Measurements from ENCODE around the gene XPO4. TPM values are rescaled to one million over a fixed set of nuclear protein-coding genes. Genes with fewer than 3 reads are reported as not detected.

The XPO4 gene
- total RNA-seq, 3 donors from 2014 or later (not counting 1 experiment from before 2014, with no cell fraction given) = 11.7 to 19.8 (median 19.7) TPM

DNA sequence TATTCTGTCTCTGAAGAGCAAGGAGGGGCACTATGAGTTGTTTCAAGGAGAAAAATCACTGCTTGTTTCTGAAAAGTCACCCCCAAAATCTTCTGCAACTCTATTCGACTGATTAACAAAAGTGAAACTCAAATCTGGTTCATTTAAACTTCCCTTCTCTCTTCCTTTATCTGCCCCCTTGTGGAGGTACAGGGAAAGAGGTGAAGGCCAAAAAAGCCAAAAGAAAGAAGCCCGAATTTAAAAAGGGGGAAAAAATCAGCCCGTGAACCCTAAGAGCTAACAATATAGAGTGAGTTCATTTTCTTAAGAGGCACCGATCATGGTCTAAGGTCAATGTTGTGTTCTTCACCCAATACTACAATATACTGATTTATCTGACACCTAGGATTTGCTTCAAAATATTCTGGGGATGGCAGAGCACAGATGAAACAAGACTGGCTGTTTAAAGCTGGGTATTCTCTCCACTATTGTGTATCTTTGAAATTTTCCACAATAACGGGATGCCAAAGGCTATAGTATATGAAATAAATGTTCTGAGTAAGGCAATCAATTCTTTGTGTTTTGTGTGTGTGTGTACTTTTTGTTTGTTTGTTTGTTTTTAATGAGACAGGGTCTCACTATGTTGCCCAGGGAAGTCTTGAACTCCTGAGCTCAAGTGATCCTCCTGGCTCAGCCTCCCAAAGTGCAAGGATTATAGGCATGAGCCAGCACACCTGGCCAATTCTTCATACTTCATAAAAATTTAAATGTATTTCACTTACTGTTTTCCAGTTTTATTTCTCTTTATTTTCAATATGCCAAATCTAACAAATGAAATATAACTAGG lies 73.8 kb downstream of the XPO4 start:
- no peaks in the 10 kb centered on the region for H3K9me3 Mint-ChIP-seq
- H3K4me3 Mint-ChIP-seq = peak overlapping the region; percentile 55
- WGBS (ENCODE audit: insufficient coverage) = 42% methylated on average over 2 of the region's 5 CpGs
- Histone ChIP-seq H3K9me3 (ENCODE audit: control insufficient read depth, insufficient read depth, low read length) (no peaks in the 10 kb centered on the region), H3K27ac (ENCODE audit: low read length) (no peak overlapping the region), H3K4me3 (ENCODE audit: low read length) (no peak overlapping the region), H3K4me1 (ENCODE audit: control insufficient read depth, insufficient read depth, low read length) (no peaks in the 10 kb centered on the region), H3K27me3 (ENCODE audit: control insufficient read depth, insufficient read depth, low read length) (no peaks in the 10 kb centered on the region), H3K36me3 (ENCODE audit: control insufficient read depth, insufficient read depth, low read length) (peaks cover 7% of the 10 kb centered on the region)
- DNase-seq = peak in 1 of 2 donors; percentile 81
- TF ChIP-seq, protein P1, sequence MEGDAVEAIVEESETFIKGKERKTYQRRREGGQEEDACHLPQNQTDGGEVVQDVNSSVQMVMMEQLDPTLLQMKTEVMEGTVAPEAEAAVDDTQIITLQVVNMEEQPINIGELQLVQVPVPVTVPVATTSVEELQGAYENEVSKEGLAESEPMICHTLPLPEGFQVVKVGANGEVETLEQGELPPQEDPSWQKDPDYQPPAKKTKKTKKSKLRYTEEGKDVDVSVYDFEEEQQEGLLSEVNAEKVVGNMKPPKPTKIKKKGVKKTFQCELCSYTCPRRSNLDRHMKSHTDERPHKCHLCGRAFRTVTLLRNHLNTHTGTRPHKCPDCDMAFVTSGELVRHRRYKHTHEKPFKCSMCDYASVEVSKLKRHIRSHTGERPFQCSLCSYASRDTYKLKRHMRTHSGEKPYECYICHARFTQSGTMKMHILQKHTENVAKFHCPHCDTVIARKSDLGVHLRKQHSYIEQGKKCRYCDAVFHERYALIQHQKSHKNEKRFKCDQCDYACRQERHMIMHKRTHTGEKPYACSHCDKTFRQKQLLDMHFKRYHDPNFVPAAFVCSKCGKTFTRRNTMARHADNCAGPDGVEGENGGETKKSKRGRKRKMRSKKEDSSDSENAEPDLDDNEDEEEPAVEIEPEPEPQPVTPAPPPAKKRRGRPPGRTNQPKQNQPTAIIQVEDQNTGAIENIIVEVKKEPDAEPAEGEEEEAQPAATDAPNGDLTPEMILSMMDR (IDR thresholded peaks at IDR 0.05) = peak; percentile 77
- peaks cover 7 to 8% of the 10 kb centered on the region in 2 donors for H3K4me1 Mint-ChIP-seq
- intact Hi-C loops (cut with micrococcal nuclease) = loop anchor here (1.0 to 2.0 kb wide), 3 partner anchors 96 to 333 kb away; no protein-coding TSS in a partner anchor
- peak overlapping the region; percentile 62 to 72 for H3K27ac Mint-ChIP-seq
- no peaks in the 10 kb centered on the region for H3K27me3 Mint-ChIP-seq (ENCODE audit: low read depth in 2 of 2)
- no peaks in the 10 kb centered on the region for H3K36me3 Mint-ChIP-seq
- ATAC-seq = peak; percentile 82 to 94 (median 87)

DNA sequence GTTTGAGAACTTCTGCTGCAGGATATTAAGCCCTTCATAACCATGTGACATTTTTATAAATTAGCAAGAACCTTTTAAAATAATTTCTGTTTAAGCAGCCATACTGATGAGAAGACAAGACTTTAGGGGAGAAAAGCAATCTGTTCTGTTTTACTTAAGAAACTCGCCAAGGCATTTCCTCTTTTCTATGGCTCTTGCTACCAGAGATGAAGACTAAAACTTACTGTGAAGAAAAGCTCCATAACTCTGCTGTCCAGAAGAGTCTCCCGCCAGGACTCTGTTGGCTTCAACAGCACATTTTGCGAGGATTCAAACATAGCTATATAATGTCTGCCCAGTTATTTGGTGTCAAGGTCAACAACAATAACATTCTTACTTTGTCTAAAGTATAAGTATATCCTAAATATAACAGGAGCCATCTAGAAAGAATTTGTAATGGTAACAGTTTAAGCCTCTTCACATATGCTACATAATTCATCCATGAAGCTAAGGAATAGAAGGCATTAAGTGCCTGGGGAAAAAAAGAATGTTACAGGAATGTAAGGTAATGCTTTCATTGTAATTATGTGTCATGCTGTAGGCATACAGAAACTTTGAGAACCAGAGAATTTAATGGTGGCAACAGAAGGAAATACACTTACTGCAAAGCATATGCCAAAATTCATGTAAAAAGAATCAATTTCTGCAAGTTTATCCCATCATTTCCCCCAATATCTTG lies 75.5 kb downstream of the XPO4 start:
- Histone ChIP-seq H3K9me3 (ENCODE audit: control insufficient read depth, insufficient read depth, low read length) (no peaks in the 10 kb centered on the region), H3K4me3 (ENCODE audit: low read length) (no peak overlapping the region), H3K36me3 (ENCODE audit: control insufficient read depth, insufficient read depth, low read length) (peaks cover 2% of the 10 kb centered on the region), H3K27ac (ENCODE audit: low read length) (no peak overlapping the region), H3K4me1 (ENCODE audit: control insufficient read depth, insufficient read depth, low read length) (no peaks in the 10 kb centered on the region), H3K27me3 (ENCODE audit: control insufficient read depth, insufficient read depth, low read length) (no peaks in the 10 kb centered on the region)
- Mint-ChIP-seq H3K4me3 (no peak overlapping the region), H3K27ac (no peak overlapping the region), H3K9me3 (no peaks in the 10 kb centered on the region), H3K36me3 (no peaks in the 10 kb centered on the region), H3K27me3 (ENCODE audit: low read depth in 2 of 2) (no peaks in the 10 kb centered on the region), H3K4me1 (peaks cover 7 to 8% of the 10 kb centered on the region in 2 donors)
- intact Hi-C loops (cut with micrococcal nuclease) = no loop called here
- DNase-seq (no peak), ATAC-seq (no peak)
- TF ChIP-seq, protein P1 (IDR thresholded peaks at IDR 0.05) = no peak
- WGBS (ENCODE audit: insufficient coverage) = 87% methylated on average over 3 of the region's 3 CpGs

DNA sequence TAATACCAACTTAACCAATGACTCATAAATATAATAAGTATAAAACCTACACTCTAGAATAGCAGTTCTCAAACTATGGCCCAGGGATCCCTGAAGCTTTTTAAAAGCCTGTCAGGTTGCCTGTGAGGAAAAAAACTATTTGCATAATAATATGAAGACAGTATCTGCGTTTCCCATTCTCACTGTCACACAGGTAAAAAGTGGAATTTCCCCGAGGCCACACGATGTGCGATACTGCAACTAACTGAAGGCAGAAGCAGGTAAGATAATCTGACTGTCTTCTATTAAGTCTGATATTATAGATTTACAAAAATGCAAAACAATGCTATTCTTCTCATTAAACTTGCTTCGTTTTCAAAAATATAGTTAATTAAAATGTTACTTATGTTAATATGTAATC lies 76.2 kb downstream of the XPO4 start:
- H3K9me3 ChIP-seq (ENCODE audit: control insufficient read depth, insufficient read depth, low read length) = no peaks in the 10 kb centered on the region
- H3K27ac ChIP-seq (ENCODE audit: low read length) = no peak overlapping the region
- H3K27me3 Mint-ChIP-seq (ENCODE audit: low read depth in 2 of 2) = no peaks in the 10 kb centered on the region
- TF ChIP-seq, protein P1 (IDR thresholded peaks at IDR 0.05) = no peak
- DNase-seq (no peak), ATAC-seq (no peak)
- H3K4me3 ChIP-seq (ENCODE audit: low read length) = no peak overlapping the region
- peaks cover 7 to 8% of the 10 kb centered on the region in 2 donors for H3K4me1 Mint-ChIP-seq
- no peak overlapping the region for H3K27ac Mint-ChIP-seq
- intact Hi-C loops (cut with micrococcal nuclease) = no loop called here
- WGBS (ENCODE audit: insufficient coverage) = 100% methylated on average over 4 of the region's 5 CpGs
- H3K36me3 ChIP-seq (ENCODE audit: control insufficient read depth, insufficient read depth, low read length) = peaks cover 5% of the 10 kb centered on the region
- H3K4me3 Mint-ChIP-seq = no peak overlapping the region
- no peaks in the 10 kb centered on the region for H3K36me3 Mint-ChIP-seq
- H3K9me3 Mint-ChIP-seq = no peaks in the 10 kb centered on the region
- no peaks in the 10 kb centered on the region for H3K27me3 ChIP-seq (ENCODE audit: control insufficient read depth, insufficient read depth, low read length)
- no peaks in the 10 kb centered on the region for H3K4me1 ChIP-seq (ENCODE audit: control insufficient read depth, insufficient read depth, low read length)

All from natural killer cell (primary cell).